Esophagus muscularis mucosa (tissue), 4 donors: ENCODE data around the gene FUT8. TPM values are rescaled to one million over a fixed set of nuclear protein-coding genes. Genes with fewer than 3 reads are reported as not detected.

Experiments used
- DNase-seq: peaks from one replicate; pipeline ENCODE4 v3.0.0-alpha.2; 2017; ENCODE audit errors: extremely low spot score
- H3K27ac ChIP-seq, 4 donors: fragments of 200-600 bp; sonication (generic); replicated peaks in 1 of 4; 1 replicate in 3 of 4; 2 replicates in 1 of 4; pipeline ENCODE4 v1.5.1; 2016 to 2019; ENCODE audit warnings: mild to moderate bottlenecking in 1 of 4
- H3K27me3 ChIP-seq, 4 donors: fragments of 200-600 bp; sonication (generic); one replicate each; pipeline versions ENCODE4 v1.5.1 to v1.6.0; 2016 to 2019
- H3K36me3 ChIP-seq, 4 donors: fragments of 200-600 bp; sonication (generic); one replicate each; pipeline ENCODE4 v1.5.1; 2016 to 2019
- H3K4me1 ChIP-seq, 4 donors: fragments of 200-600 bp; sonication (generic); one replicate each; pipeline ENCODE4 v1.5.1; 2016 to 2019
- H3K4me3 ChIP-seq, 4 donors: fragments of 200-600 bp; sonication (generic); 1 replicate in 2 of 4; 2 replicates in 2 of 4; pipeline ENCODE4 v1.5.1; 2016 to 2019; ENCODE audit warnings: mild to moderate bottlenecking in 4 of 4, moderate library complexity in 1 of 4
- H3K9me3 ChIP-seq, 4 donors: fragments of 200-600 bp; sonication (generic); 1 replicate in 3 of 4; 2 replicates in 1 of 4; pipeline ENCODE4 v1.5.1; 2016 to 2019
- CTCF ChIP-seq, 3 experiments: fragments of 200-600 bp in 2 of 3; fragments of 450-650 bp in 1 of 3; sonication (generic) in 2 of 3; IDR thresholded peaks; one replicate each; pipeline ENCODE4 v1.5.1; 2017 to 2019; ENCODE audit warnings: antibody characterized with exemption in 3 of 3, mild to moderate bottlenecking in 2 of 3, moderate library complexity in 1 of 3
- EP300 ChIP-seq: sonication (generic); formaldehyde crosslinking; IDR thresholded peaks from one replicate; pipeline ENCODE4 v1.6.1; 2017; ENCODE audit warnings: antibody characterized with exemption
- POLR2A ChIP-seq: fragments of 450-650 bp; IDR thresholded peaks from one replicate; pipeline ENCODE4 v1.6.1; 2017; ENCODE audit warnings: antibody characterized with exemption, moderate library complexity, mild to moderate bottlenecking, low read depth
- POLR2AphosphoS5 ChIP-seq, 2 donors: sonication (generic); formaldehyde crosslinking; IDR thresholded peaks; one replicate each; pipeline ENCODE4 v1.6.1; 2017; ENCODE audit warnings: antibody characterized with exemption in 2 of 2
- WGBS: methylation state at CpG from one replicate; pipeline ENCODE4 v1.1.5; 2018; 5-methylcytosine and 5-hydroxymethylcytosine counted together
- intact Hi-C: fragments of 100-400 bp; cut with DNase I; formaldehyde crosslinking; loops from one replicate; pipeline ENCODE4 v1.15.1; 2023
- total RNA-seq, 4 donors: library from RNA; depleted of rRNA; stranded (reverse); fragments of >200 nt; gene quantifications; one replicate each; pipeline versions ENCODE4 v1.1.0 to v1.2.1, GENCODE V29; 2016

The FUT8 gene
- total RNA-seq, 4 donors from 2014 or later = 12.8 to 22.2 (median 20.1) TPM

- intact Hi-C loops = no loop called here
- 91% methylated on average over 2 of the region's 2 CpGs for WGBS
- TF ChIP-seq CTCF (IDR thresholded peaks at IDR 0.05) = no peak
- TF ChIP-seq POLR2AphosphoS5 (IDR thresholded peaks at IDR 0.05) = no peak
- TF ChIP-seq EP300 = no peak
- no peak for TF ChIP-seq POLR2A
Observed at GRCh38 chr14:65428691-65429090, 16.2 kb downstream of the FUT8 start.

GRCh38 chr14:65429757-65430156, 17.2 kb downstream of the FUT8 start:
- intact Hi-C loops = no loop called here

More at GRCh38 chr14:65428691-65429090, 16.2 kb downstream of the FUT8 start:
- Histone ChIP-seq H3K27me3 (no peaks in the 10 kb centered on the region), H3K9me3 (no peaks in the 10 kb centered on the region), H3K27ac (no peak overlapping the region), H3K4me3 (no peak overlapping the region), H3K4me1 (peaks cover 0 to 15% (median 7%) of the 10 kb centered on the region in 4 donors), H3K36me3 (no peaks in the 10 kb centered on the region)
- no peak for DNase-seq

GRCh38 chr14:65431245-65431644, 18.7 kb downstream of the FUT8 start:
- no peaks in the 10 kb centered on the region for H3K9me3 ChIP-seq
- TF ChIP-seq POLR2A (no peak), CTCF (IDR thresholded peaks at IDR 0.05) (no peak)
- no peak overlapping the region for H3K27ac ChIP-seq
- H3K36me3 ChIP-seq = no peaks in the 10 kb centered on the region
- H3K4me3 ChIP-seq = no peak overlapping the region
- 96% methylated on average over 7 of the region's 7 CpGs for WGBS
- intact Hi-C loops = no loop called here
- no peaks in the 10 kb centered on the region for H3K27me3 ChIP-seq
- peaks cover 0 to 18% (median 11%) of the 10 kb centered on the region in 4 donors for H3K4me1 ChIP-seq
- no peak for DNase-seq

More at GRCh38 chr14:65429757-65430156, 17.2 kb downstream of the FUT8 start:
- no peaks in the 10 kb centered on the region for H3K36me3 ChIP-seq
- no peaks in the 10 kb centered on the region for H3K9me3 ChIP-seq
- H3K4me1 ChIP-seq = peaks cover 0 to 18% (median 11%) of the 10 kb centered on the region in 4 donors
- H3K4me3 ChIP-seq = no peak overlapping the region
- over 99% methylated on average over 5 of the region's 5 CpGs for WGBS
- no peak overlapping the region for H3K27ac ChIP-seq
- no peaks in the 10 kb centered on the region for H3K27me3 ChIP-seq
- DNase-seq = no peak
- TF ChIP-seq POLR2AphosphoS5 (IDR thresholded peaks at IDR 0.05) (no peak), EP300 (no peak), CTCF (IDR thresholded peaks at IDR 0.05) (no peak), POLR2A (no peak)

- WGBS = 66% methylated on average over 1 of the region's 1 CpG
- H3K27me3 ChIP-seq = no peaks in the 10 kb centered on the region
- no peak overlapping the region for H3K4me3 ChIP-seq
- H3K36me3 ChIP-seq = no peaks in the 10 kb centered on the region
- H3K4me1 ChIP-seq = peaks cover 0 to 18% (median 11%) of the 10 kb centered on the region in 4 donors
- intact Hi-C loops = no loop called here
- H3K9me3 ChIP-seq = no peaks in the 10 kb centered on the region
- H3K27ac ChIP-seq = no peak overlapping the region
- TF ChIP-seq CTCF (IDR thresholded peaks at IDR 0.05) = no peak
- no peak for TF ChIP-seq POLR2A
- TF ChIP-seq POLR2AphosphoS5 (IDR thresholded peaks at IDR 0.05) = no peak
- TF ChIP-seq EP300 = no peak
- DNase-seq = no peak
Observed at GRCh38 chr14:65431951-65432350, 19.4 kb downstream of the FUT8 start.

GRCh38 chr14:65432361-65432948, 19.9 kb downstream of the FUT8 start:
- 87% methylated on average over 6 of the region's 6 CpGs for WGBS

More at GRCh38 chr14:65432361-65432948, 19.9 kb downstream of the FUT8 start:
- Histone ChIP-seq H3K4me1 (peaks cover 0 to 18% (median 11%) of the 10 kb centered on the region in 4 donors), H3K27ac (no peak overlapping the region), H3K36me3 (no peaks in the 10 kb centered on the region), H3K27me3 (no peaks in the 10 kb centered on the region), H3K4me3 (no peak overlapping the region), H3K9me3 (no peaks in the 10 kb centered on the region)
- intact Hi-C loops = no loop called here
- TF ChIP-seq CTCF (IDR thresholded peaks at IDR 0.05) (no peak), POLR2AphosphoS5 (IDR thresholded peaks at IDR 0.05) (no peak), POLR2A (no peak), EP300 (no peak)
- DNase-seq = no peak
